IPS DF 19.7 (cell line): ENCODE results near the gene POLR2A.
"Not testable (repeated sequence)": the region's sequence is repeated elsewhere in the genome, so short reads cannot be mapped to it uniquely, and the experiment has no call there.

Source experiments
- DNase-seq: peaks from one replicate; pipeline ENCODE4 v3.0.0-alpha.2; 2013; ENCODE audit warnings: low read depth, low spot score

The POLR2A gene

GRCh38 chr17:7460850-7461660 lies 23.1 kb upstream of the POLR2A start:
- no peak for DNase-seq

GRCh38 chr17:7462474-7463371 lies 21.4 kb upstream of the POLR2A start:
- DNase-seq: no peak

GRCh38 chr17:7463372-7463846 lies 20.8 kb upstream of the POLR2A start:
- no peak for DNase-seq

GRCh38 chr17:7464081-7464480 lies 20.1 kb upstream of the POLR2A start:
- DNase-seq: no peak

GRCh38 chr17:7465597-7466275 lies 18.4 kb upstream of the POLR2A start:
- no peak for DNase-seq

- no peak for DNase-seq
These were observed 17.9 kb upstream of the POLR2A start for GRCh38 chr17:7466318-7466638.

- DNase-seq: no peak
These were observed 17.4 kb upstream of the POLR2A start for GRCh38 chr17:7466639-7467341.

- no peak for DNase-seq
These were observed 16.7 kb upstream of the POLR2A start for GRCh38 chr17:7467498-7467897.

GRCh38 chr17:7468290-7468689 lies 15.9 kb upstream of the POLR2A start:
- DNase-seq: no peak

- DNase-seq: no peak
These were observed 15.3 kb upstream of the POLR2A start for GRCh38 chr17:7468804-7469389.

GRCh38 chr17:7469843-7470242 lies 14.3 kb upstream of the POLR2A start:
- not testable (repeated sequence) for DNase-seq

- not testable (repeated sequence) for DNase-seq
These were observed 13.7 kb upstream of the POLR2A start for GRCh38 chr17:7470457-7470973.

GRCh38 chr17:7471729-7472128 lies 12.4 kb upstream of the POLR2A start:
- no peak for DNase-seq

- DNase-seq: not testable (repeated sequence)
These were observed 9.4 kb upstream of the POLR2A start for GRCh38 chr17:7474767-7475166.

- DNase-seq: no peak
These were observed 8.3 kb upstream of the POLR2A start for GRCh38 chr17:7475764-7476422.

GRCh38 chr17:7476494-7476893 lies 7.7 kb upstream of the POLR2A start:
- DNase-seq: no peak

GRCh38 chr17:7476951-7477350 lies 7.2 kb upstream of the POLR2A start:
- no peak for DNase-seq

- DNase-seq: no peak
These were observed 6.5 kb upstream of the POLR2A start for GRCh38 chr17:7477392-7478275.
